ENCODE results near the gene RAP1GDS1. TPM values are rescaled to one million over a fixed set of nuclear protein-coding genes. Genes with fewer than 3 reads are reported as not detected.

Gene RAP1GDS1
- total and polyA plus RNA-seq, 4 donors: 11.2 to 19.4 (median 16.0) TPM

DNA sequence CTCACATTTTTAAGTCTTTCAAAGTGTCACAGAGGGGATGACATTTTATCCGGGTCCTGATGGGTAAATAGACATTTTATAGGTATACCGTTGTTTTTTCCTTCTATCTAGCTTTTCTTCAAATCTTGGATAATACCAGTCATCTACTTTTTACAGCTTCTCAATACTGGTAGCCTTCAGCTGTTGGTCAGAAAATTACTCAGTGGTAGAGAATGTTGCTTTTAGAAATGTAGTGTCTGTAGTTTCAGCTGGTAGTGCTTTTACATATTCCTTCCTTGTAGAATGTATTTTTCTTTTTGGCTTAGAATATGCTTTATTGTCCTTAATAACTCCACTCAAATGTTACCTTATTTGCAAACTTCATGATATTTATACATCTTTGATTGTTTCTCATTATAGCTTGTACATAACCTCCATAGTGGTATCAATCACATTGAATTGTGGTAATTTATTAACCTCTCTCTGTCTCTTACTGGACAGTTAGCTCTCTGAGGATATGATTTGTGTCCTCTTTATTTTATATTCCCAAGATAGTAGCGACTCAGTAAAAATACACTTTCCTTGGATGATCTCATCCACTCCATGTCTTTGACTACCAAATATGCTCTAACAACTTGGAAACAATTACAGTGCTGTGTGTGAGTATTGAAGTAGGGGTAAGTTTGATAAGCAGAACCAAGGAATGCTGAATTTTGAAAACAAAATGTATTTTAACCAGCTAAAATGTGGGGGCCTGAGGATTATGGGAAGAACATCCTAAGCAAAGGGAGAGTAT, 53.8 kb downstream of the RAP1GDS1 start:
- Histone ChIP-seq H3K9me3 (ENCODE audit: control insufficient read depth in 4 of 4, low read length in 3 of 4) (no peaks in the 10 kb centered on the region), H3K4me3 (ENCODE audit: low read depth in 1 of 3, low read length in 3 of 3) (no peak overlapping the region), H3K4me1 (ENCODE audit: control insufficient read depth in 4 of 4, insufficient read depth in 4 of 4, low read length in 3 of 4) (no peaks in the 10 kb centered on the region), H3K27ac (ENCODE audit: low read depth in 1 of 2, low read length in 2 of 2) (no peak overlapping the region), H3K9ac (ENCODE audit: low read depth in 1 of 2, low read length in 2 of 2) (no peak overlapping the region), H3K36me3 (ENCODE audit: control insufficient read depth in 4 of 4, insufficient read depth in 3 of 4, low read depth in 1 of 4, low read length in 3 of 4) (no peaks in the 10 kb centered on the region), H3K27me3 (ENCODE audit: control insufficient read depth in 4 of 4, insufficient read depth in 4 of 4, low read length in 3 of 4) (no peaks in the 10 kb centered on the region)
- TF ChIP-seq, protein P1, sequence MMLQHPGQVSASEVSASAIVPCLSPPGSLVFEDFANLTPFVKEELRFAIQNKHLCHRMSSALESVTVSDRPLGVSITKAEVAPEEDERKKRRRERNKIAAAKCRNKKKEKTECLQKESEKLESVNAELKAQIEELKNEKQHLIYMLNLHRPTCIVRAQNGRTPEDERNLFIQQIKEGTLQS (IDR thresholded peaks at IDR 0.05): no peak
- TF ChIP-seq FOXA2 (IDR thresholded peaks at IDR 0.05) (no peak), FOXA1 (IDR thresholded peaks at IDR 0.05) (no peak), NR2F2 (IDR thresholded peaks at IDR 0.05) (no peak), RXRA (IDR thresholded peaks at IDR 0.05) (no peak), EGR1 (IDR thresholded peaks at IDR 0.05; ENCODE audit: low read depth in 2 of 2) (no peak), SP1 (IDR thresholded peaks at IDR 0.05) (no peak), TAF1 (conservative IDR thresholded peaks at IDR 0.05) (no peak)
- TF ChIP-seq, protein P2, sequence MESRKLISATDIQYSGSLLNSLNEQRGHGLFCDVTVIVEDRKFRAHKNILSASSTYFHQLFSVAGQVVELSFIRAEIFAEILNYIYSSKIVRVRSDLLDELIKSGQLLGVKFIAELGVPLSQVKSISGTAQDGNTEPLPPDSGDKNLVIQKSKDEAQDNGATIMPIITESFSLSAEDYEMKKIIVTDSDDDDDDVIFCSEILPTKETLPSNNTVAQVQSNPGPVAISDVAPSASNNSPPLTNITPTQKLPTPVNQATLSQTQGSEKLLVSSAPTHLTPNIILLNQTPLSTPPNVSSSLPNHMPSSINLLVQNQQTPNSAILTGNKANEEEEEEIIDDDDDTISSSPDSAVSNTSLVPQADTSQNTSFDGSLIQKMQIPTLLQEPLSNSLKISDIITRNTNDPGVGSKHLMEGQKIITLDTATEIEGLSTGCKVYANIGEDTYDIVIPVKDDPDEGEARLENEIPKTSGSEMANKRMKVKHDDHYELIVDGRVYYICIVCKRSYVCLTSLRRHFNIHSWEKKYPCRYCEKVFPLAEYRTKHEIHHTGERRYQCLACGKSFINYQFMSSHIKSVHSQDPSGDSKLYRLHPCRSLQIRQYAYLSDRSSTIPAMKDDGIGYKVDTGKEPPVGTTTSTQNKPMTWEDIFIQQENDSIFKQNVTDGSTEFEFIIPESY (IDR thresholded peaks at IDR 0.05): no peak
- no peak for DNase-seq (ENCODE audit: low spot score)
- 98% methylated on average over 3 of the region's 3 CpGs for WGBS

DNA sequence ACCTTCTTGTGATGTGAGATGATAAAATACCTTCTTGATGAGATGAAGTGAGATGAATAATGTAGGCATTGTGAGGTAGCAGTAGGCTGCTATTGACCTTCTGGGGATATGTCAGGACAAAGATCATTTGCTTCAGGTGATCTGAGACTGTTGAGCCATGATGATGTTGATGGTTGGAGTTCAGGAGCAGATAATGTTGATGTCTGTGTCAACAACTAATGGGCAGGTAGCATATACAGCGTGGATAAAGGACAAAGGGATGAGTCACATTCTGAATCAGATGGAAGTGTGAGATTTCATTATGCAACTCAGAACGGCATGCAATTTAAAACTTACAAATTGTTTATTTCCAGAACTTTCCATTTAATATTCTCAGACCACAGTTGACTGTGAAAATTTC, 57.3 kb downstream of the RAP1GDS1 start:
- Histone ChIP-seq H3K36me3 (ENCODE audit: control insufficient read depth in 4 of 4, insufficient read depth in 3 of 4, low read depth in 1 of 4, low read length in 3 of 4) (no peaks in the 10 kb centered on the region), H3K27ac (ENCODE audit: low read depth in 1 of 2, low read length in 2 of 2) (no peak overlapping the region), H3K9ac (ENCODE audit: low read depth in 1 of 2, low read length in 2 of 2) (no peak overlapping the region), H3K9me3 (ENCODE audit: control insufficient read depth in 4 of 4, low read length in 3 of 4) (no peaks in the 10 kb centered on the region), H3K4me3 (ENCODE audit: low read depth in 1 of 3, low read length in 3 of 3) (no peak overlapping the region), H3K27me3 (ENCODE audit: control insufficient read depth in 4 of 4, insufficient read depth in 4 of 4, low read length in 3 of 4) (no peaks in the 10 kb centered on the region), H3K4me1 (ENCODE audit: control insufficient read depth in 4 of 4, insufficient read depth in 4 of 4, low read length in 3 of 4) (no peaks in the 10 kb centered on the region)
- TF ChIP-seq FOXA1 (IDR thresholded peaks at IDR 0.05): no peak
- TF ChIP-seq HNF4A (conservative IDR thresholded peaks at IDR 0.05): no peak
- TF ChIP-seq, protein P3, sequence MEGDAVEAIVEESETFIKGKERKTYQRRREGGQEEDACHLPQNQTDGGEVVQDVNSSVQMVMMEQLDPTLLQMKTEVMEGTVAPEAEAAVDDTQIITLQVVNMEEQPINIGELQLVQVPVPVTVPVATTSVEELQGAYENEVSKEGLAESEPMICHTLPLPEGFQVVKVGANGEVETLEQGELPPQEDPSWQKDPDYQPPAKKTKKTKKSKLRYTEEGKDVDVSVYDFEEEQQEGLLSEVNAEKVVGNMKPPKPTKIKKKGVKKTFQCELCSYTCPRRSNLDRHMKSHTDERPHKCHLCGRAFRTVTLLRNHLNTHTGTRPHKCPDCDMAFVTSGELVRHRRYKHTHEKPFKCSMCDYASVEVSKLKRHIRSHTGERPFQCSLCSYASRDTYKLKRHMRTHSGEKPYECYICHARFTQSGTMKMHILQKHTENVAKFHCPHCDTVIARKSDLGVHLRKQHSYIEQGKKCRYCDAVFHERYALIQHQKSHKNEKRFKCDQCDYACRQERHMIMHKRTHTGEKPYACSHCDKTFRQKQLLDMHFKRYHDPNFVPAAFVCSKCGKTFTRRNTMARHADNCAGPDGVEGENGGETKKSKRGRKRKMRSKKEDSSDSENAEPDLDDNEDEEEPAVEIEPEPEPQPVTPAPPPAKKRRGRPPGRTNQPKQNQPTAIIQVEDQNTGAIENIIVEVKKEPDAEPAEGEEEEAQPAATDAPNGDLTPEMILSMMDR (IDR thresholded peaks at IDR 0.05; ENCODE audit: low read depth, low read length, missing input control): no peak
- no peak for TF ChIP-seq TAF1 (conservative IDR thresholded peaks at IDR 0.05)
- TF ChIP-seq, protein P4, sequence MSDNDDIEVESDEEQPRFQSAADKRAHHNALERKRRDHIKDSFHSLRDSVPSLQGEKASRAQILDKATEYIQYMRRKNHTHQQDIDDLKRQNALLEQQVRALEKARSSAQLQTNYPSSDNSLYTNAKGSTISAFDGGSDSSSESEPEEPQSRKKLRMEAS (IDR thresholded peaks at IDR 0.05): no peak
- TF ChIP-seq RAD21 (IDR thresholded peaks at IDR 0.05): no peak
- no peak for TF ChIP-seq YY1 (IDR thresholded peaks at IDR 0.05)
- TF ChIP-seq JUND (IDR thresholded peaks at IDR 0.05): no peak
- no peak for TF ChIP-seq GABPA (IDR thresholded peaks at IDR 0.05 in 1 of 2, conservative IDR thresholded peaks at IDR 0.05 in 1 of 2)
- TF ChIP-seq NR2F2 (IDR thresholded peaks at IDR 0.05): no peak
- TF ChIP-seq SP1 (IDR thresholded peaks at IDR 0.05): no peak
- TF ChIP-seq, protein P1 (IDR thresholded peaks at IDR 0.05): no peak
- no peak for TF ChIP-seq EGR1 (IDR thresholded peaks at IDR 0.05; ENCODE audit: low read depth in 2 of 2)
- no peak for TF ChIP-seq HNF4G (IDR thresholded peaks at IDR 0.05)
- TF ChIP-seq, protein P5, sequence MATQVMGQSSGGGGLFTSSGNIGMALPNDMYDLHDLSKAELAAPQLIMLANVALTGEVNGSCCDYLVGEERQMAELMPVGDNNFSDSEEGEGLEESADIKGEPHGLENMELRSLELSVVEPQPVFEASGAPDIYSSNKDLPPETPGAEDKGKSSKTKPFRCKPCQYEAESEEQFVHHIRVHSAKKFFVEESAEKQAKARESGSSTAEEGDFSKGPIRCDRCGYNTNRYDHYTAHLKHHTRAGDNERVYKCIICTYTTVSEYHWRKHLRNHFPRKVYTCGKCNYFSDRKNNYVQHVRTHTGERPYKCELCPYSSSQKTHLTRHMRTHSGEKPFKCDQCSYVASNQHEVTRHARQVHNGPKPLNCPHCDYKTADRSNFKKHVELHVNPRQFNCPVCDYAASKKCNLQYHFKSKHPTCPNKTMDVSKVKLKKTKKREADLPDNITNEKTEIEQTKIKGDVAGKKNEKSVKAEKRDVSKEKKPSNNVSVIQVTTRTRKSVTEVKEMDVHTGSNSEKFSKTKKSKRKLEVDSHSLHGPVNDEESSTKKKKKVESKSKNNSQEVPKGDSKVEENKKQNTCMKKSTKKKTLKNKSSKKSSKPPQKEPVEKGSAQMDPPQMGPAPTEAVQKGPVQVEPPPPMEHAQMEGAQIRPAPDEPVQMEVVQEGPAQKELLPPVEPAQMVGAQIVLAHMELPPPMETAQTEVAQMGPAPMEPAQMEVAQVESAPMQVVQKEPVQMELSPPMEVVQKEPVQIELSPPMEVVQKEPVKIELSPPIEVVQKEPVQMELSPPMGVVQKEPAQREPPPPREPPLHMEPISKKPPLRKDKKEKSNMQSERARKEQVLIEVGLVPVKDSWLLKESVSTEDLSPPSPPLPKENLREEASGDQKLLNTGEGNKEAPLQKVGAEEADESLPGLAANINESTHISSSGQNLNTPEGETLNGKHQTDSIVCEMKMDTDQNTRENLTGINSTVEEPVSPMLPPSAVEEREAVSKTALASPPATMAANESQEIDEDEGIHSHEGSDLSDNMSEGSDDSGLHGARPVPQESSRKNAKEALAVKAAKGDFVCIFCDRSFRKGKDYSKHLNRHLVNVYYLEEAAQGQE (IDR thresholded peaks at IDR 0.05): no peak
- no peak for DNase-seq (ENCODE audit: low spot score)
- 93% methylated on average over 2 of the region's 2 CpGs for WGBS
